Aorta (tissue), 5 donors: ENCODE data around the gene ENO1. TPM values are rescaled to one million over a fixed set of nuclear protein-coding genes. Genes with fewer than 3 reads are reported as not detected.
A peak's percentile ranks its signal among the peaks of the same experiment; 100 is the strongest.

Experiments
- ATAC-seq: fragments of 200-7000 bp; cut with Tn5 transposase; one replicate; pipeline ENCODE4 v1.9.1; 2022; ENCODE audit warnings: moderate library complexity; ENCODE audit not compliant: low FRiP score
- DNase-seq, 2 donors: peaks; one replicate each; pipeline ENCODE4 v3.0.0-alpha.2; 2020
- H3K27ac ChIP-seq, 2 donors: one replicate each; pipeline ENCODE4 v1.5.1; 2013; ENCODE audit warnings: low read length in 2 of 2, mild to moderate bottlenecking in 2 of 2, moderate library complexity in 2 of 2, control low read depth in 1 of 2, inconsistent platforms in 1 of 2, low read depth in 1 of 2
- H3K27me3 ChIP-seq, 2 donors: one replicate each; pipeline ENCODE4 v1.6.1; 2013; ENCODE audit warnings: control low read depth in 1 of 2, low read length in 1 of 2, mild to moderate bottlenecking in 1 of 2, moderate library complexity in 1 of 2; ENCODE audit not compliant: insufficient read depth in 2 of 2, control insufficient read depth in 1 of 2
- H3K36me3 ChIP-seq, 2 donors: one replicate each; pipeline ENCODE4 v1.6.1; 2013; ENCODE audit warnings: control low read depth in 1 of 2, low read length in 1 of 2, mild to moderate bottlenecking in 1 of 2; ENCODE audit not compliant: insufficient read depth in 2 of 2, control insufficient read depth in 1 of 2
- H3K4me1 ChIP-seq, 2 donors: one replicate each; pipeline ENCODE4 v1.6.1; 2013; ENCODE audit warnings: low read length in 2 of 2, control low read depth in 1 of 2, mild to moderate bottlenecking in 1 of 2, moderate library complexity in 1 of 2; ENCODE audit not compliant: insufficient read depth in 2 of 2, control insufficient read depth in 1 of 2
- H3K4me3 ChIP-seq, 2 donors: one replicate each; pipeline ENCODE4 v1.5.1; 2013; ENCODE audit warnings: low read length in 2 of 2, control low read depth in 1 of 2, mild to moderate bottlenecking in 1 of 2
- H3K9me3 ChIP-seq: one replicate; pipeline ENCODE4 v1.6.1; 2013; ENCODE audit warnings: mild to moderate bottlenecking, low read length; ENCODE audit not compliant: control insufficient read depth
- WGBS, 2 donors: extraction: QIAGEN DNeasy Blood & Tissue Kit; methylation state at CpG; one replicate each; pipeline ENCODE4 v1.1.7; 2013; 5-methylcytosine and 5-hydroxymethylcytosine counted together
- intact Hi-C, 2 donors: fragments of 100-400 bp; cut with DNase I; formaldehyde crosslinking; loops; one replicate each; pipeline versions ENCODE4 v1.14.2 to v1.15.0; 2022
- polyA plus RNA-seq, 2 donors: library from polyadenylated mRNA; stranded (reverse); fragments of 200-250 nt; gene quantifications; one replicate each; pipeline ENCODE4 v1.2.3, GENCODE V29; 2013
- total RNA-seq, 2 donors: library from RNA; stranded (reverse); fragmentation: NEBNext Ultra II Directional; extraction: Animal tissue kit (Norgen Biotek cat#: 25700); gene quantifications; one replicate each; pipeline ENCODE4 v1.2.1, GENCODE V29; 2021
- donor health status: healthy with polysubstance abuse.
- donor health status: Bipolar disorder and iron deficiency.
- donor health status: DM: no; HTN: no; CAD: no.
- donor health status: DM: no; HTN: no; CAD: no.
- donor health status: DM: yes; HTN: yes; CAD: no.

The ENO1 gene
- total and polyA plus RNA-seq, 4 donors: 333 to 688 (median 528) TPM

- H3K27me3 ChIP-seq: no peaks in the 10 kb centered on the region
- no peaks in the 10 kb centered on the region for H3K9me3 ChIP-seq
- no peak overlapping the region for H3K27ac ChIP-seq
- H3K36me3 ChIP-seq: no peaks in the 10 kb centered on the region
- H3K4me1 ChIP-seq: no peaks in the 10 kb centered on the region
- DNase-seq (no peak), ATAC-seq (no peak)
- intact Hi-C loops: no loop called here
- WGBS, 2 donors: 82 to 89% methylated on average over 9 of the region's 9 CpGs
- no peak overlapping the region for H3K4me3 ChIP-seq
Observed at GRCh38 chr1:8913457-8913856, 35.0 kb upstream of the ENO1 start.

- Histone ChIP-seq H3K36me3 (no peaks in the 10 kb centered on the region), H3K27ac (no peak overlapping the region), H3K9me3 (no peaks in the 10 kb centered on the region), H3K4me1 (no peaks in the 10 kb centered on the region), H3K27me3 (no peaks in the 10 kb centered on the region), H3K4me3 (no peak overlapping the region)
- ATAC-seq (no peak), DNase-seq (no peak)
- WGBS, 2 donors: 92 to 95% methylated on average over 13 to 16 of the region's 17 CpGs
- intact Hi-C loops: no loop called here
Observed at GRCh38 chr1:8911416-8912309, 33.2 kb upstream of the ENO1 start.

GRCh38 chr1:8910914-8911313 lies 32.4 kb upstream of the ENO1 start:
- Histone ChIP-seq H3K27me3 (no peaks in the 10 kb centered on the region), H3K4me3 (no peak overlapping the region), H3K9me3 (no peaks in the 10 kb centered on the region), H3K27ac (no peak overlapping the region), H3K4me1 (no peaks in the 10 kb centered on the region), H3K36me3 (no peaks in the 10 kb centered on the region)
- 85 to 89% methylated on average over 6 of the region's 6 CpGs for WGBS, 2 donors
- intact Hi-C loops: no loop called here
- DNase-seq (no peak), ATAC-seq (no peak)

- intact Hi-C loops: no loop called here
- no peaks in the 10 kb centered on the region for H3K27me3 ChIP-seq
- DNase-seq (no peak), ATAC-seq (no peak)
- no peak overlapping the region for H3K27ac ChIP-seq
- H3K36me3 ChIP-seq: no peaks in the 10 kb centered on the region
- no peaks in the 10 kb centered on the region for H3K9me3 ChIP-seq
- no peaks in the 10 kb centered on the region for H3K4me1 ChIP-seq
- 93 to 98% methylated on average over 3 of the region's 3 CpGs for WGBS, 2 donors
- no peak overlapping the region for H3K4me3 ChIP-seq
Observed at GRCh38 chr1:8910331-8910730, 31.8 kb upstream of the ENO1 start.

GRCh38 chr1:8908388-8909151 lies 30.1 kb upstream of the ENO1 start:
- peak overlapping the region in 1 of 2 donors; percentile 10 for H3K27ac ChIP-seq
- WGBS, 2 donors: 82 to 86% methylated on average over 18 of the region's 18 CpGs
- ATAC-seq (no peak), DNase-seq (no peak)
- no peak overlapping the region for H3K4me3 ChIP-seq
- intact Hi-C loops: loop anchor here in 1 of 2 donors (5.0 kb wide), 1 partner anchor 46 kb away; no protein-coding TSS in a partner anchor
- H3K27me3 ChIP-seq: no peaks in the 10 kb centered on the region
- no peaks in the 10 kb centered on the region for H3K36me3 ChIP-seq
- H3K4me1 ChIP-seq: no peaks in the 10 kb centered on the region
- H3K9me3 ChIP-seq: no peaks in the 10 kb centered on the region

GRCh38 chr1:8905582-8906191 lies 27.2 kb upstream of the ENO1 start:
- intact Hi-C loops: loop anchor here (2.0 to 5.0 kb wide), 2 partner anchors 27 to 43 kb away; partner anchors contain the start of gene ENO1 (in 1 of the 2)
- no peaks in the 10 kb centered on the region for H3K27me3 ChIP-seq
- peak overlapping the region; percentile 43 to 52 for H3K27ac ChIP-seq
- ATAC-seq: peak; percentile 67
- H3K4me3 ChIP-seq: no peak overlapping the region
- no peaks in the 10 kb centered on the region for H3K4me1 ChIP-seq
- 11 to 13% methylated on average over 9 of the region's 9 CpGs for WGBS, 2 donors
- no peaks in the 10 kb centered on the region for H3K9me3 ChIP-seq
- peak in 1 of 2 donors; percentile 55 for DNase-seq
- H3K36me3 ChIP-seq: no peaks in the 10 kb centered on the region

- no peaks in the 10 kb centered on the region for H3K27me3 ChIP-seq
- intact Hi-C loops: loop anchor here in 1 of 2 donors (2.0 kb wide), 1 partner anchor 25 kb away; the partner anchor contains the start of gene ENO1
- no peaks in the 10 kb centered on the region for H3K9me3 ChIP-seq
- H3K4me1 ChIP-seq: no peaks in the 10 kb centered on the region
- peak overlapping the region; percentile 57 to 98 for H3K27ac ChIP-seq
- no peak overlapping the region for H3K4me3 ChIP-seq
- no peaks in the 10 kb centered on the region for H3K36me3 ChIP-seq
- ATAC-seq (peak; percentile 68), DNase-seq (peak; percentile 78 to 84)
- 34 to 35% methylated on average over 6 of the region's 6 CpGs for WGBS, 2 donors
Observed at GRCh38 chr1:8903908-8904650, 25.6 kb upstream of the ENO1 start.

- intact Hi-C loops: no loop called here
- H3K4me1 ChIP-seq: no peaks in the 10 kb centered on the region
- ATAC-seq: no peak
Observed at GRCh38 chr1:8903410-8903809, 24.9 kb upstream of the ENO1 start.

More at GRCh38 chr1:8903410-8903809, 24.9 kb upstream of the ENO1 start:
- H3K36me3 ChIP-seq: no peaks in the 10 kb centered on the region
- H3K27me3 ChIP-seq: no peaks in the 10 kb centered on the region
- H3K9me3 ChIP-seq: no peaks in the 10 kb centered on the region
- no peak for DNase-seq
- peak overlapping the region; percentile 57 to 98 for H3K27ac ChIP-seq
- WGBS, 2 donors: 93 to 95% methylated on average over 6 of the region's 6 CpGs
- H3K4me3 ChIP-seq: no peak overlapping the region
